ENCODE data around the gene BTN1A1. TPM values are rescaled to one million over a fixed set of nuclear protein-coding genes. Genes with fewer than 3 reads are reported as not detected.
"Not testable (repeated sequence)": the region's sequence is repeated elsewhere in the genome, so short reads cannot be mapped to it uniquely, and the experiment has no call there.

BTN1A1 gene
- total RNA-seq, 1 donor from 2014 or later, result not detected

- ATAC-seq, result no peak
Measured at GRCh38 chr6:26516481-26517427, 16.7 kb downstream of the BTN1A1 start.

- ATAC-seq, result no peak
Measured at GRCh38 chr6:26519359-26519758, 19.3 kb downstream of the BTN1A1 start.

GRCh38 chr6:26520237-26520849 lies 20.2 kb downstream of the BTN1A1 start:
- peak; percentile 27 for ATAC-seq

GRCh38 chr6:26520850-26521599 lies 20.9 kb downstream of the BTN1A1 start:
- peak; percentile 93 for ATAC-seq

- ATAC-seq, result peak; percentile 86
Measured at GRCh38 chr6:26521600-26522391, 21.7 kb downstream of the BTN1A1 start.

GRCh38 chr6:26522486-26523228 lies 22.6 kb downstream of the BTN1A1 start:
- ATAC-seq, result not testable (repeated sequence)

- not testable (repeated sequence) for ATAC-seq
Measured at GRCh38 chr6:26524314-26524713, 24.2 kb downstream of the BTN1A1 start.

- no peak for ATAC-seq
Measured at GRCh38 chr6:26524722-26525370, 24.7 kb downstream of the BTN1A1 start.

GRCh38 chr6:26525838-26526237 lies 25.7 kb downstream of the BTN1A1 start:
- no peak for ATAC-seq

GRCh38 chr6:26526928-26527327 lies 26.8 kb downstream of the BTN1A1 start:
- no peak for ATAC-seq

- no peak for ATAC-seq
Measured at GRCh38 chr6:26530203-26530602, 30.1 kb downstream of the BTN1A1 start.

- ATAC-seq, result no peak
Measured at GRCh38 chr6:26531897-26532296, 31.8 kb downstream of the BTN1A1 start.

- peak; percentile 62 for ATAC-seq
Measured at GRCh38 chr6:26532699-26533531, 32.8 kb downstream of the BTN1A1 start.

GRCh38 chr6:26533532-26533931 lies 33.4 kb downstream of the BTN1A1 start:
- no peak for ATAC-seq

GRCh38 chr6:26534681-26535465 lies 34.8 kb downstream of the BTN1A1 start:
- no peak for ATAC-seq

- no peak for ATAC-seq
Measured at GRCh38 chr6:26536571-26537159, 36.6 kb downstream of the BTN1A1 start.

GRCh38 chr6:26537160-26537845 lies 37.2 kb downstream of the BTN1A1 start:
- ATAC-seq, result peak; percentile 85

All from esophagus mucosa (tissue), 1 donor.